Hepatocyte (in vitro differentiated cells): Measurements from ENCODE around the gene ATP4A. TPM values are rescaled to one million over a fixed set of nuclear protein-coding genes. Genes with fewer than 3 reads are reported as not detected.

Experiments used
- DNase-seq: peaks from one replicate; pipeline ENCODE4 v3.0.0-alpha.2; 2016; ENCODE audit warnings: low spot score
- H2AFZ ChIP-seq: fragments of 200-600 bp; sonication (generic); 2 replicates; pipeline ENCODE4 v1.6.0; 2016; ENCODE audit warnings: antibody characterized with exemption, mild to moderate bottlenecking
- H3K27ac ChIP-seq: fragments of 200-600 bp; sonication (generic); 2 replicates; pipeline ENCODE4 v1.5.1; 2016; ENCODE audit warnings: mild to moderate bottlenecking
- H3K27me3 ChIP-seq: fragments of 200-600 bp; sonication (generic); 2 replicates; pipeline ENCODE4 v1.6.1; 2016
- H3K36me3 ChIP-seq: fragments of 200-600 bp; sonication (generic); replicated peaks from 2 replicates; pipeline ENCODE4 v1.5.1; 2016; ENCODE audit warnings: low read depth; ENCODE audit not compliant: insufficient read depth
- H3K4me1 ChIP-seq: fragments of 200-600 bp; sonication (generic); 2 replicates; pipeline ENCODE4 v1.5.1; 2016; ENCODE audit warnings: mild to moderate bottlenecking, moderate library complexity; ENCODE audit not compliant: insufficient read depth
- H3K4me2 ChIP-seq: fragments of 200-600 bp; sonication (generic); 2 replicates; pipeline ENCODE4 v1.6.0; 2016
- H3K4me3 ChIP-seq: fragments of 200-600 bp; sonication (generic); 2 replicates; pipeline ENCODE4 v1.5.1; 2016; ENCODE audit warnings: mild to moderate bottlenecking
- H3K79me2 ChIP-seq: fragments of 200-600 bp; sonication (generic); 2 replicates; pipeline ENCODE4 v1.6.0; 2017; ENCODE audit warnings: mild to moderate bottlenecking
- H3K9me2 ChIP-seq: fragments of 200-600 bp; sonication (generic); replicated peaks from 2 replicates; pipeline ENCODE4 v1.6.0; 2017; ENCODE audit warnings: mild to moderate bottlenecking; ENCODE audit not compliant: insufficient read depth
- H3K9me3 ChIP-seq: fragments of 200-600 bp; sonication (generic); 2 replicates; pipeline ENCODE4 v1.5.1; 2016; ENCODE audit warnings: low read depth, mild to moderate bottlenecking
- H4K20me1 ChIP-seq: fragments of 200-600 bp; sonication (generic); 2 replicates; pipeline ENCODE4 v1.6.0; 2016; ENCODE audit warnings: mild to moderate bottlenecking; ENCODE audit not compliant: insufficient read depth, poor library complexity, severe bottlenecking
- EZH2 ChIP-seq: fragments of 200-600 bp; sonication (generic); IDR thresholded peaks from 2 replicates; pipeline ENCODE4 v1.6.1; 2016; ENCODE audit warnings: antibody characterized with exemption, mild to moderate bottlenecking, borderline replicate concordance
- EZH2phosphoT487 ChIP-seq: fragments of 200-600 bp; sonication (generic); IDR thresholded peaks from one replicate; pipeline ENCODE4 v1.6.1; 2018; ENCODE audit warnings: antibody characterized with exemption, mild to moderate bottlenecking, low read depth, moderate library complexity; ENCODE audit not compliant: unreplicated experiment, severe bottlenecking
- WGBS: methylation state at CpG from one replicate; pipeline ENCODE4 v1.1.6; 2016; ENCODE audit warnings: low lambda C conversion rate; ENCODE audit errors: missing lambda C conversion rate; 5-methylcytosine and 5-hydroxymethylcytosine counted together
- polyA plus RNA-seq: library from polyadenylated mRNA; unstranded; fragments of >200 nt; fragmentation: Nextera tagmentation; extraction: Ambion mirVana; gene quantifications from 2 replicates; pipeline ENCODE4 v1.2.1, GENCODE V29; 2016
- total RNA-seq: library from RNA; depleted of rRNA; stranded (reverse); fragments of >200 nt; gene quantifications from 2 replicates; pipeline ENCODE4 v1.2.3, GENCODE V29; 2014
- TF ChIP-seq, protein P1 (sequence below): fragments of 200-600 bp; sonication (generic); IDR thresholded peaks from 2 replicates; pipeline ENCODE4 v1.5.1; 2016; ENCODE audit warnings: antibody characterized with exemption, mild to moderate bottlenecking; ENCODE audit not compliant: poor library complexity

Gene ATP4A
- total and polyA plus RNA-seq, 2 experiments from 2014 or later, result 3.5 to 5.0 TPM

DNA sequence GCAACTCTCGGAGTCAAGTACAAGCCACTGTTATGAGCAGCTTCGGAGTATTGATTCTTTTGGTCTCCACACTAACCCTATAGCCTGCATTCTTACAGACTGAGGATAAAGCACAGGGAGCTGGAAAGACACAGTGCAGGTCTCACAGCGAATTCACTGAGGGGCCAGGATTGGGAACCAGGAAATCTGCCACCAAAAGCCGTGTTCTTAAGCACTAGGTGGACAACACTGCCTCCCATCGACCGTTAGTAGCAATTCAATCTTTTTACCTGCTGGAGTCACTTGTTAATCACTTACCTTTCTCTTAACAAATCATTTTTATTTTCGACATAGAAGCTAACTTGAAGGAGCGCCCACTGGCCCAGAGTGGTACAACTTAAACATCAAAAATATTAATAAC, 28.8 kb upstream of the ATP4A start:
- Histone ChIP-seq H4K20me1 (no peaks in the 10 kb centered on the region), H3K36me3 (no peaks in the 10 kb centered on the region), H3K4me2 (no peak overlapping the region), H3K4me3 (no peak overlapping the region), H3K27me3 (no peaks in the 10 kb centered on the region), H2AFZ (no peak overlapping the region), H3K9me3 (no peaks in the 10 kb centered on the region), H3K9me2 (no peaks in the 10 kb centered on the region), H3K4me1 (no peaks in the 10 kb centered on the region), H3K79me2 (no peaks in the 10 kb centered on the region), H3K27ac (no peak overlapping the region)
- TF ChIP-seq, protein P1, sequence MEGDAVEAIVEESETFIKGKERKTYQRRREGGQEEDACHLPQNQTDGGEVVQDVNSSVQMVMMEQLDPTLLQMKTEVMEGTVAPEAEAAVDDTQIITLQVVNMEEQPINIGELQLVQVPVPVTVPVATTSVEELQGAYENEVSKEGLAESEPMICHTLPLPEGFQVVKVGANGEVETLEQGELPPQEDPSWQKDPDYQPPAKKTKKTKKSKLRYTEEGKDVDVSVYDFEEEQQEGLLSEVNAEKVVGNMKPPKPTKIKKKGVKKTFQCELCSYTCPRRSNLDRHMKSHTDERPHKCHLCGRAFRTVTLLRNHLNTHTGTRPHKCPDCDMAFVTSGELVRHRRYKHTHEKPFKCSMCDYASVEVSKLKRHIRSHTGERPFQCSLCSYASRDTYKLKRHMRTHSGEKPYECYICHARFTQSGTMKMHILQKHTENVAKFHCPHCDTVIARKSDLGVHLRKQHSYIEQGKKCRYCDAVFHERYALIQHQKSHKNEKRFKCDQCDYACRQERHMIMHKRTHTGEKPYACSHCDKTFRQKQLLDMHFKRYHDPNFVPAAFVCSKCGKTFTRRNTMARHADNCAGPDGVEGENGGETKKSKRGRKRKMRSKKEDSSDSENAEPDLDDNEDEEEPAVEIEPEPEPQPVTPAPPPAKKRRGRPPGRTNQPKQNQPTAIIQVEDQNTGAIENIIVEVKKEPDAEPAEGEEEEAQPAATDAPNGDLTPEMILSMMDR, result peak; percentile 67
- no peak for TF ChIP-seq EZH2
- DNase-seq, result peak; percentile 64
- 34% methylated on average over 8 of the region's 8 CpGs for WGBS

GRCh38 chr19:35590875-35591274, 27.4 kb upstream of the ATP4A start:
- H3K79me2 ChIP-seq, result no peaks in the 10 kb centered on the region
- H3K36me3 ChIP-seq, result no peaks in the 10 kb centered on the region
- H3K9me2 ChIP-seq, result no peaks in the 10 kb centered on the region
- no peak overlapping the region for H3K4me3 ChIP-seq
- no peaks in the 10 kb centered on the region for H4K20me1 ChIP-seq
- no peak overlapping the region for H3K27ac ChIP-seq
- no peak overlapping the region for H2AFZ ChIP-seq
- no peak overlapping the region for H3K4me2 ChIP-seq
- no peaks in the 10 kb centered on the region for H3K9me3 ChIP-seq
- 89% methylated on average over 3 of the region's 3 CpGs for WGBS
- TF ChIP-seq, protein P1, result no peak
- TF ChIP-seq EZH2 (no peak), EZH2phosphoT487 (no peak)
- DNase-seq, result no peak
- H3K4me1 ChIP-seq, result no peaks in the 10 kb centered on the region
- no peaks in the 10 kb centered on the region for H3K27me3 ChIP-seq

DNA sequence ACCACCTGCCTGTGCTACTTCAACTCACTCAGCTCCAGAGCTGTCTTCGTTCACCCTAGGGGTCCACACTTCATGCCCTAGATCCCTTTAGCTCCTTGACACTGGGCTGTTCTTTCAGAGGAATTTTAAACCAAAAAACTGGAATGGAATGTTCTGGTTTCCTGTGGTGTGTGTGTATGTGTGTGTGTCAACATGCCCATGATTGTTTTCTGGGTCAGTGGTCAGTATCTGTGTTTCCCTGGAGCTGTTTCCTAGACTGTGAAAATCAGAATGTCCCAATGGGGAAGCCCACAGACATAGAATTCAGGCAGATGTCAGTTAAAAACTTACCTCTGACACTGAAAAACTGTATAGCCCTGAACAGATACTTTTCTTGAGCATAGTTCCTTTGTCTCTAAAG, 23.9 kb upstream of the ATP4A start:
- no peak for DNase-seq
- no peak overlapping the region for H3K4me2 ChIP-seq
- H3K27me3 ChIP-seq, result no peaks in the 10 kb centered on the region
- H4K20me1 ChIP-seq, result no peaks in the 10 kb centered on the region
- H3K79me2 ChIP-seq, result no peaks in the 10 kb centered on the region
- H3K4me1 ChIP-seq, result no peaks in the 10 kb centered on the region
- H3K36me3 ChIP-seq, result no peaks in the 10 kb centered on the region
- H3K27ac ChIP-seq, result no peak overlapping the region
- 65% methylated on average over 1 of the region's 1 CpG for WGBS
- TF ChIP-seq EZH2 (no peak), EZH2phosphoT487 (no peak)
- TF ChIP-seq, protein P1, result no peak
- H3K9me2 ChIP-seq, result no peaks in the 10 kb centered on the region
- H2AFZ ChIP-seq, result no peak overlapping the region
- no peak overlapping the region for H3K4me3 ChIP-seq
- H3K9me3 ChIP-seq, result no peaks in the 10 kb centered on the region

GRCh38 chr19:35585848-35586247, 22.4 kb upstream of the ATP4A start, which contains the start of gene PMIS2:
PMIS2 (plus strand) TSS chr19:35586173; CDS start chr19:35586260, 87 bp downstream.
- H3K9me3 ChIP-seq, result no peaks in the 10 kb centered on the region
- no peaks in the 10 kb centered on the region for H3K36me3 ChIP-seq
- H3K27ac ChIP-seq, result no peak within 1 kb of the TSS
- H3K4me3 ChIP-seq, result no peak within 1 kb of the TSS
- H3K9me2 ChIP-seq, result no peaks in the 10 kb centered on the region
- no peaks in the 10 kb centered on the region for H3K79me2 ChIP-seq
- WGBS, result 80% methylated on average over 16 of the region's 16 CpGs
- TF ChIP-seq, protein P1, result no peak
- no peak for TF ChIP-seq EZH2phosphoT487
- TF ChIP-seq EZH2, result no peak
- H3K27me3 ChIP-seq, result no peaks in the 10 kb centered on the region
- no peak for DNase-seq
- H2AFZ ChIP-seq, result no peak within 1 kb of the TSS
- H3K4me2 ChIP-seq, result no peak within 1 kb of the TSS
- no peaks in the 10 kb centered on the region for H3K4me1 ChIP-seq
- H4K20me1 ChIP-seq, result no peaks in the 10 kb centered on the region
